ENCODE data around the gene MGARP. TPM values are rescaled to one million over a fixed set of nuclear protein-coding genes. Genes with fewer than 3 reads are reported as not detected.

MGARP gene
- total RNA-seq, 1 experiment from 2014 or later, result 2.3 TPM

- POLR2A ChIA-PET, result interaction anchor here (0.5 to 0.7 kb wide), 2 partner anchors 59 to 110 kb away, joined by 3 to 8 read pairs; no protein-coding TSS in a partner anchor
- in situ Hi-C loops (cut with HindIII; ENCODE audit: low pct_unique_long_range_greater_than_20kb, low sequenced_read_pairs), result no loop called here
These were observed 20.5 kb upstream of the MGARP start for GRCh38 chr4:139300431-139301112.

GRCh38 chr4:139299536-139299935 lies 19.5 kb upstream of the MGARP start:
- Histone ChIP-seq H3K27me3 (ENCODE audit: control insufficient read depth, insufficient read depth, low read length) (no peaks in the 10 kb centered on the region), H3K36me3 (ENCODE audit: control insufficient read depth, insufficient read depth, low read length) (peaks cover 10% of the 10 kb centered on the region), H3K27ac (ENCODE audit: low read length) (peak overlapping the region; percentile 84), H3K4me3 (ENCODE audit: low read depth in 2 of 2, low read length in 2 of 2) (peak overlapping the region in 1 of 2 experiments; percentile 91; a peak in 3 of 4 replicates), H3K9me3 (ENCODE audit: control insufficient read depth, insufficient read depth, low read depth, low read length) (no peaks in the 10 kb centered on the region), H3K4me1 (ENCODE audit: control insufficient read depth, insufficient read depth, low read length) (peaks cover 11% of the 10 kb centered on the region; the same call in 1 of the 2 replicates)
- TF ChIP-seq TCF7L2 (IDR thresholded peaks at IDR 0.05; ENCODE audit: low read depth, low read length) (no peak), REST (IDR thresholded peaks at IDR 0.05; ENCODE audit: insufficient read depth in 1 of 2, low read depth in 2 of 2, low read length in 1 of 2) (no peak), POLR2AphosphoS5 (IDR thresholded peaks at IDR 0.05; ENCODE audit: low read depth, low read length) (no peak), SIN3A (IDR thresholded peaks at IDR 0.05; ENCODE audit: borderline replicate concordance, insufficient read depth, low read depth, low read length) (no peak)
- no TSS peak for BruUV-seq (replicated peaks)
- intact Hi-C loops (cut with micrococcal nuclease; ENCODE audit: unreplicated experiment) (no loop called here), in situ Hi-C loops (cut with HindIII; ENCODE audit: low pct_unique_long_range_greater_than_20kb, low sequenced_read_pairs) (no loop called here)
- POLR2A ChIA-PET, result no interaction called here
- ATAC-seq (no peak), DNase-seq (ENCODE audit: low read depth, low spot score) (no peak)
- CTCF ChIA-PET, result no interaction called here

More at GRCh38 chr4:139300431-139301112, 20.5 kb upstream of the MGARP start:
- Histone ChIP-seq H3K27ac (ENCODE audit: low read length) (peak overlapping the region; percentile 84), H3K4me1 (ENCODE audit: control insufficient read depth, insufficient read depth, low read length) (peaks cover 11% of the 10 kb centered on the region; the same call in 1 of the 2 replicates), H3K36me3 (ENCODE audit: control insufficient read depth, insufficient read depth, low read length) (peaks cover 6% of the 10 kb centered on the region), H3K9me3 (ENCODE audit: control insufficient read depth, insufficient read depth, low read depth, low read length) (no peaks in the 10 kb centered on the region), H3K27me3 (ENCODE audit: control insufficient read depth, insufficient read depth, low read length) (no peaks in the 10 kb centered on the region), H3K4me3 (ENCODE audit: low read depth in 2 of 2, low read length in 2 of 2) (peak overlapping the region; percentile 91 to 95)
- ATAC-seq (peak; percentile 20), DNase-seq (ENCODE audit: low read depth, low spot score) (peak; percentile 39)
- intact Hi-C loops (cut with micrococcal nuclease; ENCODE audit: unreplicated experiment), result no loop called here
- TF ChIP-seq TCF7L2 (IDR thresholded peaks at IDR 0.05; ENCODE audit: low read depth, low read length) (no peak), REST (IDR thresholded peaks at IDR 0.05; ENCODE audit: insufficient read depth in 1 of 2, low read depth in 2 of 2, low read length in 1 of 2) (no peak), CTCF (IDR thresholded peaks at IDR 0.05) (no peak), POLR2AphosphoS5 (IDR thresholded peaks at IDR 0.05; ENCODE audit: low read depth, low read length) (no peak), SIN3A (IDR thresholded peaks at IDR 0.05; ENCODE audit: borderline replicate concordance, insufficient read depth, low read depth, low read length) (no peak)
- CTCF ChIA-PET, result no interaction called here
- TSS peak; percentile 92 for BruUV-seq (replicated peaks)
